NCI-H2227 (cell line): Measurements from ENCODE around the gene CHP1.
A peak's percentile ranks its signal among the peaks of the same experiment; 100 is the strongest.
"Not testable (repeated sequence)": the region's sequence is repeated elsewhere in the genome, so short reads cannot be mapped to it uniquely, and the experiment has no call there.

Experiments
- DNase-seq: peaks from one replicate; lab custom pipeline; 2025; ENCODE audit not compliant: unreplicated experiment; lab: John Stamatoyannopoulos, UW

CHP1 gene

DNA sequence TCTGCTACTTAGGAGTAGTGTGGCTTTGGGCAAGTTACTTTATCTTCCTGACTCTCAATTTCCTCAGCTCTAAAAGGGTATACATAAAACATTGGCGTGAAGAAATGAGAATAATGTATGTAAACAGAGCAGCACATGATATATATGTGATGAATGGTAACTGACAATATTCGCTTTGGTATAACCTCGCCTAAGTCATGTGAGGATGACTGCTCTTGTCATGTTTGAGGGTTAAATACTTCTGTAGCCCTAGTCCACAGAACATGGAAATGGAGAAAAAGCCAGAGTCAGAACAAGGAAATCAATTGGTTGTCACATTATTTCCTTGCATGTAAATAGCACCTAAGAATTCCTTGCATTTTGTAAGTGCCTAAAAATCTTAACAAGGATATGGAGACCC is 25.0 kb downstream of the CHP1 start:
- no peak for DNase-seq

DNA sequence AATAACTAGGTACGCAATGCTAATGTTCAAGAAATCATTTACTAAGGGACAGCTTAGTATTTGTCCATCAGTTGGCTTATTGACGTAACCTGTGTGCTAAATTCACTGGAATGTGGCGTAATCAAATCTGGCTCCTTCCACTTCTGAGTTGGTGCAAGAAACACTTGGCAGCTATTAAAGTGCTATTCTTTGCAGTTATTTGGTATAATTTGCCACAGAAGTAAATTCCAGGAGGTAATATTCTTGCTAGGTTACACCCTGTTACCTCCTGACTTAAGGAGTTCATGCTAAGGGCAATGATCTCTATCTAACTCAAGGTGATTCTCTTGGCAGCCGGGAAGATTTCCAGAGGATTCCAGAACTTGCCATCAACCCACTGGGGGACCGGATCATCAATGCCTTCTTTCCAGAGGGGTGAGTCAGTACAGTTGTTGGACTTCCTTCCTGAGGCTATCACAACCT is 25.5 kb downstream of the CHP1 start:
- no peak for DNase-seq

GRCh38 chr15:41258750-41259471 is 27.8 kb downstream of the CHP1 start:
- DNase-seq = no peak

DNA sequence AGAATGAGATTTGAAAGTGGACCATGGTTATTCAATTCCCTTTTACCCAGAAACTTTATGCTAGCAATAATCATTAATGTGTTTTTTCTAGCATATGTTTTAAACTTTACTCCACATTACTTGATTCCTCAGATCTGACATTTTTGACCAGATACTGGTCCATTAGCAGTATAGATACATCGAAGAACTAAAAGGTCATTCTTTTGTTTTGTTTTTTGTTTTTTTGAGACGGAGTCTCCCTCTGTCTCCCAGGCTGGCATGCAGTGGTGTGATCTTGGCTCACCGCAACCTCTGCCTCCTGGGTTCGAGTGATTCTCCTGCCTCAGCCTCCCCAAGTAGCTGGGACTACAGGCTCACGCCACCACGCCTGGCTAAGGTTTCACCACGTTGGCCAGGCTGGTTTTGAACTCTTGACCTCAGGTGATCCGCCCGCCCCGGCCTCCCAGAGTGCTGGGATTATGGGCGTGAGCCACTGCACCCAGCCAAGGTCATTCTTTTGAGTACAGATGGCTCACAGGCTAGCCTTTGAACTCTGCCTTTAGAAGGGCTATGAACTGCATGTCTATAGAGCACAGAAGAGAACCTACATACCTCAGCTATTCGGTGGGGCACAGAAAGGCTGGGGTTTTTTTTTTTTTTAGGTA is 28.6 kb downstream of the CHP1 start:
- DNase-seq = no peak

DNA sequence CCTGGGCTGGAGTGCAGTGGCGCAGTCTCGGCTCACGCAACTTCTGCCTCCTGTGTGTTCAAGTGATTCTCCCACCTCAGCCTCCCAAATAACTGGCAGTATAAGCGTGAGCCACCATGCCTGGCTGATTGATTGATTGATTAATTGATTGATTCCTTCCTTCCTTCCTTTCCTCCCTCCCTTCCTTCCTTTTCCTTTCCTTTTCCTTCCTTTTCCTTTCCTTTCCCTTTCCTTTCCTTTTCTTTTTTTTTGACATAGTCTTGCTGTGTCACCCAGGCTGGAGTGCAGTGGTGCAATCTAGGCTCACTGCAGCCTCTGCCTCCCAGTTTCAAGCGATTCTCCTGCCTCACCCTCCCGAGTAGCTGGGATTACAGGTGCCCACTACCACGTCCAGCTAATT is 29.9 kb downstream of the CHP1 start:
- DNase-seq = not testable (repeated sequence)

DNA sequence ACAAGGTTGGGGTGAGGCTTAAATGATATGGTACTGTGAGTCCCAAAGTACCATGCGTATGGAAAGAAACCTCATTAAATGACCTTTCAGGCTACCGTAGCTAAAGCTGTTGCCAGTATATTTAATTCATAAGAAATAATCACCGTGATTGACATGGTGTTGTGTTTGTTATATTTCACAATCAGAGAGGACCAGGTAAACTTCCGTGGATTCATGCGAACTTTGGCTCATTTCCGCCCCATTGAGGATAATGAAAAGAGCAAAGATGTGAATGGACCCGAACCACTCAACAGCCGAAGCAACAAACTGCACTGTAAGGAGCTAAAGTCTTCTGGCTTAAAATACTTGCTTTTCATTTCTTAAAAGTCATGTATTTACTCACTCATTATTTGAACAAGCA is 31.5 kb downstream of the CHP1 start:
- DNase-seq = no peak

DNA sequence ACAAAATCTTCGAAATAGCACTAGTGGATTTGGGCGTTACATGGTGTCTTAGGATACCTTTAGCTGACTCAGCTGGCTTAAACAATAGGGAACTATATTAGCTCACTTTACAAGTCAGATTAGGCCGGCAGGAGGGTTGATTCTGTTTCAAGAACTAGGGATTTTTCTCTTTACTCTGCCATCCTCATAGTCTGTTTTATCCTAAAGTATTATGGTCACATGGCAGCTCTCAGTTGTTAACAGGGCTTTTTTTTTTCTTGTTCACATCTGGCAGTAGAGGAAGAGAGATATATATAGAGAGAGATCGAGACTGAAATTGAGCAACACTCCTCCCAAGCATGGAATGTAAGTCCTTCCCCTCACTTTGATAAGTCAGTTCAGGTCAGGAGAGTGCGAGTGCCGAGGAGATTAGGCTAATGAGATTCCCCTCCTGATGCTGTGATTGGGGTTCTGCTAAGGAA is 32.9 kb downstream of the CHP1 start:
- no peak for DNase-seq

GRCh38 chr15:41269887-41270286 is 38.8 kb downstream of the CHP1 start:
- DNase-seq = no peak

DNA sequence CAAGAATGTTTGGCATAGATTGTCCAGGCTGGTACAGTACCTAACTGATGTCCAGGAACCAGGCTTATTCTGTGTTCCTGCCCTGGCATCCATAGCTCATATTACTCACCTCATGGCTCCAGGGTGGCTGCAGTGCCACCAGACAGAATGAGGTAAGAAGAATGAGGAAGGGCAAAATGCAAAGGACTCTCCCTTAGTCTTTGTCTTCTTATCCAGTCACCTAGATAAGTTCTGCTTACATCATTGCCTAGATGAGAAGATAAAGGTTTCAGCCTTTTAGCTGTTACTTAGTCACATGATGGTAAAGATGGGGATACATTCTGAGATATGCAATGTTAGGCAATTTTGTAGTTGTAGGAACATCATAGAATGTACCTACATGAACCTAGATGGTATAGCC is 45.8 kb downstream of the CHP1 start:
- no peak for DNase-seq

GRCh38 chr15:41278319-41278718 is 47.3 kb downstream of the CHP1 start:
- DNase-seq = no peak

GRCh38 chr15:41279535-41280283 is 48.6 kb downstream of the CHP1 start:
- no peak for DNase-seq

- DNase-seq = no peak
Observed at GRCh38 chr15:41281236-41281635, 50.2 kb downstream of the CHP1 start.

DNA sequence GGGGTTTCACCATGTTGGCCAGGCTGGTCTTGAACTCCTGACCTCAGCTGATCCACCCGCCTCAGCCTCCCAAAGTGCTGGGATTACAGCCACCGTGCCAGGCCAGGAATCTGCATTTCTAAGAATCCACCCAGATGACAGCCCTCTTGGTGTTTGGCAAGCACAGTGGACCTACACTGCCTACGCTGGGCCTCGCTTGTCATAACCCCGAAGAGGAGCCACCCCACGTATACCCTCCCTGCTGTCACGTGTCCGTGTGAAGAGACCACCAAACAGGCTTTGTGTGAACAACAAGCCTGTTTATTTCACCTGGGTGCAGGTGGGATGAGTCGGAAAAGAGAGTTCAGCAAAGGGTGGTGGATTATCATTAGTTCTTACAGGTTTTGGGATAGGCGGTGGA is 51.4 kb downstream of the CHP1 start:
- not testable (repeated sequence) for DNase-seq

DNA sequence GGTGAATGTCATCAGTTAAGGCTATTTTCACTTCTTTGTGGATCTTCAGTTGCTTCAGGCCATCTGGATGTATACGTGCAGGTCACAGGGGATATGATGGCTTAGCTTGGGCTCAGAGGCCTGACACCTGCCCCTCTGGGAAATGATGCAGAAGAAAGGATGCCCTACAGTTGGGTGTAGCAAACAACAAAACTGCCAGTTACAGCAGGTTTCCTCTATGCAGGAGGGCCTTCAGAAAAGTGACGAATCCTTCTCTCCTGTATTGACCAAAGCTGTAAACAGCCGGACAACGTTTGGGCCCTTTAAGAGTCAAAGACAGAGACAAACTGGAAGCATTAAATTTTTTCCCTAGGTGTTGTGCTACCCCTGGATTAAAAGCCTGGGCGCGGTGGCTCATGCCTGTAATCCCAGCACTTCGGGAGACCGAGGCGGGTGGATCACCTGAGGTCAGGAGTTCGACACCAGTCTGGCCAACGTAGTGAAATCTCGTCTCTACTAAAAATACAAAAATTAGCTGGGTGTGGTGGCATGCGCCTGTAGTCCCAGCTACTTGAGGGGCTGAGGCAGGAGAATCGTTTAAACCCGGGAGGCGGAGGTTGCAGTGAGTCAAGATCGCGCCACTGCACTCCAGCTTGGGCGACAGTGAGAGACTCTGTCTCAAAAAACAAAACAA is 52.0 kb downstream of the CHP1 start:
- not testable (repeated sequence) for DNase-seq

GRCh38 chr15:41283653-41284426 is 52.8 kb downstream of the CHP1 start:
- peak; percentile 98 for DNase-seq

DNA sequence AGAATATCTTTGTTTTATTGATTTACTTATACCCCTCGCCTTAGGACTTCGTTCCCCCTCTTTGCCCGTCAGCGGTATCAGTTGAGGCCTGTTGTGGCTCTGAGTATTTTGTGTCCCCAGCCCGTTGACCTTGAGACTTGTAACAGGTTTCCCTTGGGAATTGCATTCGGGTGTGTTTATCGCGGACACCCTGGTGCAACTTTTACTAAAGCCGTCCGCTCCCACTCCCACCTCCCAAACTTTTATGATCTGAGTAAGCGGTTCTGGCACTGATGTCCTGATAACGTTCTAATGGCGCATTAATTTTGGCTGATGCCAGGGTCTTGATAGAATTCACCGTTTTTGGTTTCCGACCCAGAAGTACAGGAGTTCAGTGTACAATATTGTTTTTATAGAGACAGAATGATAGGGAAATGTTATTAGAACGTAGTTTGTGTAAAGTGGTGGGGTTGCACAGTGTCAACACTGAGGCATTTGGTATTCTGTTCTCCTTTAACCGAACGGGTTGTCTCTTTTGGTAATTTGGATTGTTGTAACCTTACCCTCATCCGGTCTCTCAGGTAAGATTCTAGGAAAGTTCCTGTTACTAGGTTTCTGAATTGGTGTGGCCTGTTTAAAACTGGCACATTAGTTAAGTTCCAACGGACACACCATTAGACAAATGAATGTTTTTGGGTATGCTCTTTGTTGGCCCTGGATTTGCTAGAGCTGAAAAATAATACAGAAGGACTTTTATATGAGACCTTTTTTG is 53.5 kb downstream of the CHP1 start:
- no peak for DNase-seq

DNA sequence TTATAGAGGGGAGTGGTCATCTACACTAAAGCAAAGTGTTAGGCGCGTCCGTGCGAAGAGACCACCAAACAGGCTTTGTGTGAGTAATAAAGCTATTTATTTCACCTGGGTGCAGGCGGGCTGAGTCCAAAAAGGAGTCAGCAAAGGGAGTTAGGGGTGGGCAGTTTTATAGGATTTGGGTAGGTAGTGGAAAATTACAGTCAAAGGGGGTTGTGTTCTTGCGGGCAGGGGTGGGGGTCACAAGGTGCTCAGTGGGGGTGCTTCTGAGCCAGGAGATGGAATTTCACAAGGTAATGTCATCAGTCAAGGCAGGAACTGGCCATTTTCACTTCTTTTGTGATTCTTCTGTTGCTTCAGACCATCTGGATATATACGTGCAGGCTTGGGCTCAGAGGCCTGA is 54.2 kb downstream of the CHP1 start:
- no peak for DNase-seq

DNA sequence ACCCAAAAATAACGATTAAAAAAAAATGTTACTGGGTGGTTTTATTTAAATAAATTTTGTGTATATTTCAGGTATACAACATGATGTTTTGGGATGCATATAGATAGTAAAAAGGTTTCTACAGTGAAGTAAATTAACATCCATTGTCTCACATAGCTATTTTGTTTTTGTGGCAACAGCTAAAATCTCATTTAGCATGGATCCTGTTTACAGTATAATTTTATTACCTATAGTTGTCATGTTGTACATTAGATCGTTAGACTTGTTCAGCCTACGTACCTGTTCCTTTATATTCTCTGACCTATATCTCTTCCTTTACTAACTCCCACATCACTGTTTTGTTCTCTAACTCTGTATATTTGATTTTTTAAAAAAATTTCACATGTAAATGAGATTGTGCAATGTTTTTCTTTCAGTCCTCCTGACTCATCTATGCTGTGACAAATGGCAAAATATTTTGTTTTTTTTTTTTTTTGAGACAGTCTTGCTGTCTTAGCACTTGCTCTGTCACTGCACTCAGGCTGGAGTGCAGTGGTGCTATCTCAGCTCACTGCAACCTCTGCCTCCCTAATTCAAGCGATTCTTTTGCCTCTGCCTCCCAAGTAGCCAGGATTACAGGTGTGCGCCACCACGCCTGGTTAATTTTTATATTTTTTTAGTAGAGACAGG is 55.7 kb downstream of the CHP1 start:
- DNase-seq = no peak

DNA sequence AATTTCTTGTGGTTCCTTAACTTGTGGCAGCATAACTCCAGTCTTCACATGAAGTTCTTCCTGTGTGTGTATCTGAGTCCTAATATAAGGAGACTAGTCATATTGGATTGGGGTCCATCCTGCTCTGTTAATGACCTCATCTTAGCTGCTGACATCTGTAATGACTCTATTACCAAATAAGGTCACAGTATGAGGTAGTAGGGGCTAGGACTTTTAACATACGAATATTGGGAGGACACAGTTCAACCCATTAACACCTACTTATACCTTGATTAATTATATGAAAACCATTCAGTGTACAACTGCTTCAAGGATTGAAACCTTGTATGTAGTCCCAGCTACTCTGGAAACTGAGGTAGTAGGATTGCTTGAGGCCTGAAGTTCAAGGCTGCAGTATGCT is 57.4 kb downstream of the CHP1 start:
- DNase-seq = no peak
